ENCODE results near the gene ASF1B. TPM values are rescaled to one million over a fixed set of nuclear protein-coding genes. Genes with fewer than 3 reads are reported as not detected.

The ASF1B gene
- polyA plus RNA-seq, 3 donors, result 15.5 to 23.0 (median 20.0) TPM

- no peak for DNase-seq (ENCODE audit: extremely low read depth in 1 of 11, low read depth in 9 of 11, low spot score in 4 of 11)
These were observed 58.0 kb downstream of the ASF1B start for GRCh38 chr19:14078411-14078810.

- no peak for DNase-seq (ENCODE audit: extremely low read depth in 1 of 11, low read depth in 9 of 11, low spot score in 4 of 11)
These were observed 62.2 kb downstream of the ASF1B start for GRCh38 chr19:14073925-14074838.

GRCh38 chr19:14073261-14073924 lies 63.0 kb downstream of the ASF1B start:
- peak in 3 of 11 donors; percentile 59 to 64 (median 63) for DNase-seq (ENCODE audit: extremely low read depth in 1 of 11, low read depth in 9 of 11, low spot score in 4 of 11)

DNA sequence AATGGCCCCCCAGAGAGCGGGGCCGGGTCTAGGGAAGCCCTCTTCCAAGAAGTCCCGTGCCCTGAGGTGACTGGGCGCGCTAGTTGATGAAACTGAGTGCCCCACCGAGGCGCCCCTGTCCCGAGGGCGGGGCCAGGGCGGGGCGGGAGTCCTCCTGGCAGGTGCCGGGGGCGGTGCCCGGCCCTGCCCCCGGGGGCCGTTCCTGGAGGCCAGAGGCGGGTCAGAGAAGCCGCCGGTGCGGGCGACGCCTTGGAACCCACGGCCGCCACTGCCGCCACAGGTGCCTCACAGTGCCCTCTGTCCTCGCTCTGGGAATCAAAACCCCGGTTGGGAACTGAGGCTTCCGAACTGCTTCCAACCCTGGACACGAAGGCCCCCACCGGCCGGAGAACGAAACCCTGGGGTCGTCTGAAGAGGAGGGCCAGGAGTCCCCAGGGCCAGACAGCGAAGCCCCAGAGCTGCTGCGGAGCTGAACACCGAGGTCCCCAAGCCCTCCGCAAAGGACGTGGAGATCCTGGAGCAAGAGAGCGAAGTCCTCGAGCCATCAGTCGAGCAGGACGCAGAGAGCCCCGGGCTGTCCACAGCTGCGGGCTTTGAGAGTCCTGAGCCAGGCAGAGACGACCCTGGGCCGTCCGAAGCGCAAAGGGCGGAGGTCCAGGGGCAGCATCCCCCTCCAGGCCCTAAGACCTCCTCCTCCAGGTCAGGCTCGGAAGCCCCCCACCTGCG lies 63.7 kb downstream of the ASF1B start, which contains the start of gene MISP3:
Gene MISP3, plus strand, starts transcription at position 252 of the 726 bp plus-strand sequence. CDS start 524 bp downstream, outside the sequence.
- DNase-seq (ENCODE audit: extremely low read depth in 1 of 11, low read depth in 9 of 11, low spot score in 4 of 11), result no peak

DNA sequence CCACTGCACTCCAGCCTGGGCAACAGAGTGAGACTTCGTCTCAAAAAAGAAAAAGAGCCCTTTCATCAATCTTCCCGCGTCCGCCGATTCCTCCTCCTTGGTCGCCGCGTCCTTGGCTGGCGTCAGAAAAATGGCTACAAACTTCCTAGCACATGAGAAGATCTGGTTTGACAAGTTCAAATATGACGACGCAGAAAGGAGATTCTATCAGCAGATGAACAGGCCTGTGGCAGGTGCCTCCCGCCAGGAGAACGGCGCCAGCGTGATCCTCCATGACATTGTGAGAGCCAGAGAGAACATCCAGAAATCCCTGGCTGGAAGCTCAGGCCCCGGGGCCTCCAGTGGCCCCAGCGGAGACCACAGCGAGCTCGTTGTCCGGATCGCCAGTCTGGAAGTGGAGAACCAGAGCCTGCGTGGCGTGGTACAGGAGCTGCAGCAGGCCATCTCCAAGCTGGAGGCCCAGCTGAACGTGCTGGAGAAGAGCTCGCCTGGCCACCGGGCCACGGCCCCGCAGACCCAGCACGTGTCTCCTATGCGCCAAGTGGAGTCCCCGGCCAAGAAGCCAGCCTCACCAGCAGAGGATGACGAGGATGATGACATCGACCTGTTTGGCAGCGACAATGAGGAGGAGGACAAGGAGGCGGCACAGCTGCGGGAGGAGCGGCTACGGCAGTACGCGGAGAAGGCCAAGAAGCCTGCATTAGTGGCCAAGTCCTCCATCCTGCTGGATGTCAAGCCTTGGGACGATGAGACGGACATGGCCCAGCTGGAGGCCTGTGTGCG lies 65.9 kb downstream of the ASF1B start:
- DNase-seq (ENCODE audit: extremely low read depth in 1 of 11, low read depth in 9 of 11, low spot score in 4 of 11), result no peak

Other genes starting within 250 kb of the ASF1B start
- gene BRME1, start 230.5 kb downstream of the ASF1B start, polyA plus RNA-seq (ENCODE audit: insufficient read length in 3 of 3), result 1 to 10 TPM; 4.3 to 7.3 (median 7.2) TPM
- 10 to 100 TPM; 20.6 to 38.9 (median 29.1) TPM for gene CC2D1A, start 230.4 kb downstream of the ASF1B start, polyA plus RNA-seq (ENCODE audit: insufficient read length in 3 of 3)
- gene PODNL1, start 198.2 kb downstream of the ASF1B start, polyA plus RNA-seq (ENCODE audit: insufficient read length in 3 of 3), result 1 to 10 TPM; 1.2 to 1.5 (median 1.2) TPM
- gene DCAF15, start 184.1 kb downstream of the ASF1B start, polyA plus RNA-seq (ENCODE audit: insufficient read length in 3 of 3), result 10 to 100 TPM; 25.7 to 37.5 (median 35.7) TPM
- 10 to 100 TPM in 2 of 3 donors, 1 to 10 TPM in 1; 9.1 to 17.7 (median 14.8) TPM for gene RFX1, start 130.3 kb downstream of the ASF1B start, polyA plus RNA-seq (ENCODE audit: insufficient read length in 3 of 3)
- gene RLN3, start 108.4 kb downstream of the ASF1B start, polyA plus RNA-seq (ENCODE audit: insufficient read length in 3 of 3), result not detected
- 1 to 10 TPM; 4.6 to 7.3 (median 6.4) TPM for gene IL27RA, start 104.8 kb downstream of the ASF1B start, polyA plus RNA-seq (ENCODE audit: insufficient read length in 3 of 3)
- 10 to 100 TPM; 16.3 to 31.4 (median 20.1) TPM for gene PALM3, start 74.5 kb downstream of the ASF1B start, polyA plus RNA-seq (ENCODE audit: insufficient read length in 3 of 3)
- gene MISP3, start 63.8 kb downstream of the ASF1B start, polyA plus RNA-seq (ENCODE audit: insufficient read length in 3 of 3), result 1 to 10 TPM; 5.1 to 8.4 (median 7.6) TPM
- under 1 TPM in 1 of 3 donors, not detected in 2; 0.11 TPM for gene C19orf67, start 50.8 kb downstream of the ASF1B start, polyA plus RNA-seq (ENCODE audit: insufficient read length in 3 of 3)
- 10 to 100 TPM; 28.2 to 62.2 (median 45.2) TPM for gene SAMD1, start 45.8 kb downstream of the ASF1B start, polyA plus RNA-seq (ENCODE audit: insufficient read length in 3 of 3)
- 100 to 1,000 TPM in 1 of 3 donors, 10 to 100 TPM in 2; 90.2 to 104 (median 92.6) TPM for gene PRKACA, start 18.8 kb downstream of the ASF1B start, polyA plus RNA-seq (ENCODE audit: insufficient read length in 3 of 3)
- gene ADGRL1, start 69.6 kb upstream of the ASF1B start, polyA plus RNA-seq (ENCODE audit: insufficient read length in 3 of 3), result 10 to 100 TPM; 33.2 to 53.1 (median 50.1) TPM
- gene ADGRE5, start 244.9 kb upstream of the ASF1B start, polyA plus RNA-seq (ENCODE audit: insufficient read length in 3 of 3), result 10 to 100 TPM; 16.4 to 19.2 (median 18.4) TPM